IPS DF 19.7 (cell line): ENCODE results near the gene PLEKHO1.
"Not testable (repeated sequence)": the region's sequence is repeated elsewhere in the genome, so short reads cannot be mapped to it uniquely, and the experiment has no call there.

Source experiments
- DNase-seq: peaks from one replicate; pipeline ENCODE4 v3.0.0-alpha.2; 2013; ENCODE audit warnings: low read depth, low spot score

The PLEKHO1 gene, protein sequence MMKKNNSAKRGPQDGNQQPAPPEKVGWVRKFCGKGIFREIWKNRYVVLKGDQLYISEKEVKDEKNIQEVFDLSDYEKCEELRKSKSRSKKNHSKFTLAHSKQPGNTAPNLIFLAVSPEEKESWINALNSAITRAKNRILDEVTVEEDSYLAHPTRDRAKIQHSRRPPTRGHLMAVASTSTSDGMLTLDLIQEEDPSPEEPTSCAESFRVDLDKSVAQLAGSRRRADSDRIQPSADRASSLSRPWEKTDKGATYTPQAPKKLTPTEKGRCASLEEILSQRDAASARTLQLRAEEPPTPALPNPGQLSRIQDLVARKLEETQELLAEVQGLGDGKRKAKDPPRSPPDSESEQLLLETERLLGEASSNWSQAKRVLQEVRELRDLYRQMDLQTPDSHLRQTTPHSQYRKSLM

DNA sequence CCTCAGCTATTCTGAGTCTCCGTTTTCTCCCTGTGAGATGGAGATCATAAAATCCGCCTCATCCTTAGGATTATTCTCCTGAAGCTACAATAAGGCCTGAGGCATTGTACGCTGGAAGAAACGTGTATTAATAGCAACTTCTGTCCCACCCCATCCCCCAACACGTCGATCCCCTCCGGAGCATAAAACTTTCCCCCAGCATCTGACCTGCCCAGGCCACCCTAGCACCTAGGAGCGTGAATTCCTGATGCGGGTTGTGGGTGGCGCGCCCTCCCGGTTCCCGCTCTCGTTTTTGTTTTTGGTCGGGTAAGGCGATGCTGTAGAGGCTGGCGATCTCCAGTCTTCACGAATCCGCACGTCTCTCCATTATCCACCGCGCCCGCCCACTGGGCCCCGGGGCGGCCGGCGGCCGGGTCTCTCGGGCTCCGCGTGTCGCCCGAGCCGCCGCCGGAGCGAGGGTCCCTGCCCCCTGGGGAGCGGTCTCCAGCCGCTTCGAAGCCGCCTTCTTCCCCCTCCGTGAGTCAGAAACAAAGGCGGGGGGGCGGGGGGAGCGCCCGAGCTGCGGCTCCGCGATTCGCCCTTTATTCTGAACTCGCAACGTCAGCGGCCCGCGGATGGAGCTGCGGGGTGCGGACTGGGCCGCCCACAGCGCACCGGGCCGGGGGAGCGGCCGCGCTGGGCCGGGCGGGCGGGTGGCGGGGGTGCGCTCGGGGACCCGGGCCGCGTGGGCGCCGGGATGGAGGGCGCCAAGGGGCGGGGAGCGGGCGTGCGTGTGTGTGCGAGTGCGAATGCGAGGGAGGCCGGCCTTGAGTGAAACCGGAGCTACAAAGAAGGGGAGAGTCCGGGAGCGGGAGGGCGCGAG is at the start of gene PLEKHO1:
Gene PLEKHO1, plus strand, starts transcription at position 646 of the 862 bp plus-strand sequence. CDS start 342 bp downstream, outside the sequence.
- DNase-seq = no peak

DNA sequence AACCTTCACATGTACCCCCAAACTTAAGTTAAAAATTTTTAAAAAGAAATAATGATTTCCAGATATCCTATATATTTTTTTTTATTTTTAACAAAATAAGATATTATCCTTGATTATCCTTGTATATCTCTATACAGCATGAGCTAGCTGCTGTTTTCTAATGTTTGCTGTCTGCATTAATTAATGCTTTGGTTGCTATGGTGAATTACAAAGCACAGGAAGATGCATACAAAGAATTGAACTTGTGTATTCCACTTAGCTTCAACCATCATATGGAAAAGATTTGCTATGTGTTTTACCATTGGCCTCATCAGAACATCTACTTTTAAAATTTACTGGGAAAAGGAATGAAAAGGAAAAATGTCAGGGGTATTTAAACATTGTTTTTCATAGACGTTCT is 46.7 kb upstream of the PLEKHO1 start:
- DNase-seq = no peak

DNA sequence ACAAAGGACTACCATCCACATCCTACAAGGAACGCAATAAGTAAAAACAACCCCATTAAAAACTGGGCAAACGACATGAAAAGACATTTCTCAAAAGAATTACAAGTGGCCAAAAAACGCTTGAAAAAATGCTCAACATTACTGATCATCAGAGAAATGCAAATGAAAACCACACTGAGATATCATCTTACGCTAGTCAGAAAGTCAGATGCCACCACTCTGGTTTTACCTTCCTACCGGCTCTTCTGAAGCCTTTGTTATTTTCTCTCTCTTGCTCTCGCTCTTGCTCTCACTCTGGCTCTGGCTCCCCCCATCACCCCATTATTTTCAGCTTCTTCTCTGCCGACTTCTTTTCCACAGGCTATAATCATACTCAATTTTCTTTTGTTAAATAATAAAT is 43.4 kb upstream of the PLEKHO1 start:
- DNase-seq = no peak

DNA sequence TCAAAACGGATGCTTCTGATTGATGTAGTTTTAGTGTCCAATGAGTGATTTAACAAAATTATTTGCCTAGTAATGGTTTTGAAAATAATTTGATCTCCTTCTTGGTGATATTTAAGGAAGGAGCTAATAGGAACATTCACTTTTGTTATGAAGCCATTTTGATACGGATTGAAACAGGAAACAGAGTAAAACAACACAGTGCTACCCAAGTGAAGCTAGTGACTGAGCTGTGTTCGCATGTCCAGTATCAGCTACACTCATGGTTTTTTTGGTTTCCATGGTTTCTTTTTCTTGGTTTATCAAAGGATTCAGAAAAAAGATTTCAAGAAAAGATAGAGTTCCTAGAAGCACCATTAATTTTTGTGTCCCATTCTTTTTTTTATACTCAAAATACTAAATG is 40.1 kb upstream of the PLEKHO1 start:
- no peak for DNase-seq

DNA sequence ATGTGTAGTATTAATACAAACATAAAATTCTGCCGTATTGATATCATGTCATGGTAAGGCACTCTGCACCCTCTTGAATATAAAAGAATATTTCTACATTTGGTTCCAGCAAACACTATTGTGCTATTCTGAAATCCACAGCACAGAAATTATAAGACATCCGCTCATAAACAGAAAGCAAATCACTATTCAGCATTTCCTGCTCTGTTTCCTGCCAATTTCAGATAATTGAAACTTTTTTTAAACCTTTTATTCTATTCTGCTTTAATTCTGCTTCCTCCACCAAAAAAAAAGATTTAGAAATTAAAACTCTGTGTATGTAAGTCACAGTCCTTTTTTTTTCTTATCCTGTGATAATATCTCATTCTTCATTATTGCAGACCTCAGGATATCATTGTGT is 39.6 kb upstream of the PLEKHO1 start:
- DNase-seq = no peak

DNA sequence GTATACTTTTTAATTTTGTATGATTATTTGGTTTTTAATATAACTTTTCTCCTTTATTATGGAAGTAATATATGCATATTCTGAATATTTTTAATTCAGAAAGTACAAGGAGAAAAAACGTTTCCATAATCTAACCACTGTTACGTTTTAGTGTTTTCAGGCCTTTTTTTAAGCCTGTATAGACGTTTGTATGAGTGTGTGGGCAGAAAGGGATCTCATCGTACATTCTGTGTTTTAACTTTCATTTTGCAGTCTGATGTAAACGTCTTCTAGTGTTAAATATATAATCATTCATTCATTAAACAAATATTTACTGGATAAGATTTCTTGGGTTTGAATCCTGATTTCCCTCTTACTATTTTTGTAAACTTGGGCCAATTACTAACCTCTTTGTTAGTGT is 38.0 kb upstream of the PLEKHO1 start:
- DNase-seq = no peak

DNA sequence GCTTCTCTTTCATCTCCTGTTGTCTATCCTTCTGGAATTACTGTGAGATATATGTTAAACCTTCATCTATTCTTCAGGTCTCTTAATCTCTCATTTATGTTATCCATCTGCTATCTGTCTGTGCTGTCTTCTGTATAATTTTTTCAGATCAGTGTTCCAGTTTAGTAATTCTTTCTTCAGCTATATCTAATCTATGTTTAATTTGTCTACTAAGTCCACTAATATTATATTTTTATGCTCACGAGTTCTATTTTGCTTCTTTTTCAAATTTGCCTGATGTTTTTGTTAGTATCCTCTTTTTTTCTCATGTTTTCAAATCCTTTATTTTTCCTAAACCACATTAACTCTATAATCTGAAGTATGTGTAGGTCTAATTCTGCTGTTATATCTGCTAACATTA is 34.6 kb upstream of the PLEKHO1 start:
- no peak for DNase-seq

DNA sequence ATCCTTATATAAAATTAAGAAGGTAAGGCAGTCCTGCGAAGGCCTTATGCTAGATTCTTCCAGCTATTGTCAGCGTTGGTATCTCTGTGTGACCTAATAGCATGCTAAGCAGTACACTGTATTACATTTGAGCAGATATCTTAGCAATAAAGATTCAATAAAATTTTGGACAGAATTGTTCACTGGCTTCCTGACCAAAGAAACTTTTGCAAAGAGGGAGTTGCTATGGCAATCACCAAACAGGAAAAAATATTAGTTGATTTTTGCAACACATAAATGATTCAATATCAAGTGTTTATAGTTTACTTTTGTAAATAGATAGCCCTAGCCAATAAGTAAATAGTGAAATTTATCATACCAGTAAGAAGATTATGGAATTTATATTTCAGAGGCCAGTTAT is 31.0 kb upstream of the PLEKHO1 start:
- no peak for DNase-seq

DNA sequence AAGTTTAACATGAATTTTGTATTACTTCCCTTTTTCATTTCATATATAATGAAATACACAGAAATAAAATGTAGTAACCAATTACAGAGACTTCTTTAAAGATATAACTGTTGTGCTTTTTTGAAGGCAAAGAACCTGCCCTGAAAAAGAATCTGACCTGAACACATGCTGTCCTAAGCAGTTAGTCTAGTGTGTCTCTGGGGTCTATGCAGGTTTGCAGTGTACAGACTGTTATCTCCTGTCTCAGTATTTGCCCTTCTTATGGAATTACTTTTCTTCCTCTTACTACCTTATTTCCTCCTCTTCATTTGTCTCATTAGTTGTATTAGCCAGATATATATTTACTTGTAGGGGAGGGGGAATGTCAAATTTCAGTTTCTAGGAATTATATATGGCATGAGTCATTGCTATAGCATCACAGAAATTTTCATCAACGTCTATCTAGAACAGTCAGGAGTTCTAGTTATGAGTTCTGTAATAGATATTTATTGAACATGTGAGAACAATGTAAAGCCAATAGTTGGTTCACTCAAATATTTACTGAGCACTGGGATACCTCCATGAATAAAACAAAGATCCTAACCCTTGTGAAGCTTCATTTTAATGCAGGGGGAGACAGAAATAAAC is 28.4 kb upstream of the PLEKHO1 start:
- no peak for DNase-seq

DNA sequence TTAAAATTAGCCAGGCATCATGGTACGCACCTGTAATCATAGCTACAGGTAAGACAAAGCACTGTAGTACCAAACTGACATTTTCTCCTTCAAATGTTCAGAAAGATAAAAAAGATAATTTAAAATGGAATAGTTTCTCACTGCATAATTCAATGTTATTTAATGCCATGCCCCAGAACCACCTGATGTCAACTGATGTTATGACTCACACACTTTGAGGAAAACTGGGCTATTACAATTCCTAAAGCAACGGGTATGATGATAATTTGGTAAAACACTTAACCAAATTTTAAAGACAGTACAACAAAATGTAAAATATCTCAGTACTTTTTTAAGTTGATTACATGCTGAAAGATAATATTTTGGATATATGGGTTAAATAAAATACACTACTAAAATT is 22.9 kb upstream of the PLEKHO1 start:
- no peak for DNase-seq

DNA sequence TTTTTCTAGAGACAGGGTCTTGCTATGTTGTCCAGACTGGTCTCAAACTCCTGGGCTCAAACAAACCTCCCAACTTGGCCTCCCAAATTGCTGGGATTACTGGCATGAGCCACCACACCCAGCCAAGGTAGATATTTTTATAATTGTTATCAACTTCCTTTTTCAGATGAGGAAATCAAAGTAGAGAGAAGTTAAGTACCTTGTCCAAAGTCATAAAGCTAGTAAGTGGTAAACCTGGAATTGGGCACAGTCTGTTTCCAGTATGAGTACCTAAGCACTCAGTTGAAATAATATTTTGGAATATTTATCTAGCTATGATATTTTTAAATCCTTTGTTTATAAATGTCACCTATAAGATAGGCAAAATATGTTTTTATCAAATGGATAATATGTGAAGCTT is 22.3 kb upstream of the PLEKHO1 start:
- no peak for DNase-seq

DNA sequence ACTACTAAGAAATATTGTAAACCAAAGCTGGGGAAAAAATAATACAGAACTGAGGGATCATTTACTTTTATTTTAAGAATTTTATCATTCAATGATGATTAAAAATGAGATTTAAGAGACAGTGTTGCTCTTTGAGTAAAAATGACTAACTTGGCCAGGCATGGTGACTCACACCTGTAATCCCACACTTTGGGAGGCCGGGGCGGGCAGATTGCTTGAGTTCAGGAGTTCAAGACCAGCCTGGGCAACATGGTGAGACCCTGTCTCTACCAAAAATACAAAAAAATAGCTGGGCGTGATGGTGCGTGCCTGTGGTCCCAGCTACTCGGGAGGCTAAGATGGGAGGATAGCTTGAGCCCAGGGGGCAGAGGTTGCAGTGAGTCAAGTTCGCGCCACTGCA is 21.8 kb upstream of the PLEKHO1 start:
- no peak for DNase-seq

DNA sequence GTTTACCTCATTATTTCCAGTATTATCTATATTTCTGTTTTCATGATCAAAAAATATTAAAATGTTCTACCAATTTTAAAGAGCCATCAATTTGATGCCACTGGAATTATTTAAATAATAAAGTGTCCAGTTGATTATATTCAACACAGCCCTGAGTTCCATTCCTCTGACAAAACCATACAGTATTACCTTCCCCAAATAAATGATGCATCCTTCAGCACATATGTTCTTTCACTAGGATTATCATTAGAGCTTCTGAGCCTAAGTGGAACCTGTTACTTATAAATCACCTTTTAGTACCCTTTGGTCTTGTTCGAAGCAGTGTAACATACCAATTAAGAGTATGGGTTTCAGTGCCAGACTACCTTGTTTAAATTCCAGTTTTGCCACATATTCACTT is 17.3 kb upstream of the PLEKHO1 start:
- DNase-seq = no peak

DNA sequence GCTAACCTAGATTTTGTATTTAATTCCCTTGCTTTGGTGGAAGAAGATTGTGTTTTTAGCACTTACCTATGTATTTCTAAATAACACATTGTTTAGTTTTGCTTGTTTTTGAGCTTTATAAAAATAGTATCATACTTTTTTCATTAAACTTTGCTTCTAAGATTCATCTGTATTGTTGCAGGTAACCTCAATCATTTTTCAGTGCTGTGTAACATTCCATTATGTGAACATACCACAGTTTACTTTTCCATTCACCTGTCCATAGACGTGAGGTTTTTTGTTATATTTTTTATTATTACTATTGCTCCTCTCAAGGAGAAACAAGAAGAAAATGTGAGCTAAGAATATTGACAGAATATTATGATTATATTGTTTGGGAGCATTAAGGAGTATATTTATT is 15.2 kb upstream of the PLEKHO1 start:
- DNase-seq = no peak

DNA sequence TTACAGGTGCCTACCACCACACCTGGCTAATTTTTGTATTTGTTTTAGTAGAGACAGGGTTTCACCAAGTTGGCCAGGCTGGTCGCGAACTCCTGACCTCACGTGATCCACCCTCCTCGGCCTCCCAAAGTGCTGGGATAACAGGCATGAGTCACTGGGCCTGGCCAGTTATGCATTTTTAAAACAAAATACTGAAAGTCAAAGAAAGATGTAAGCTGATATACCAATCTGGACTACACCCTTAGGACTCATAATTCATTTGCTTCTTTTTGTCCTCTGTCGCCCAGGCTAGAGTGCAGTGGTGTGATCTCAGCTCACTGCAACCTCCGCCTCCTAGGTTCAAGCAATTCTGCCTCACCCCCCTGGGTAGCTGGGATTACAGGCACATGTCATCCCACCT is 14.3 kb upstream of the PLEKHO1 start:
- DNase-seq = not testable (repeated sequence)

DNA sequence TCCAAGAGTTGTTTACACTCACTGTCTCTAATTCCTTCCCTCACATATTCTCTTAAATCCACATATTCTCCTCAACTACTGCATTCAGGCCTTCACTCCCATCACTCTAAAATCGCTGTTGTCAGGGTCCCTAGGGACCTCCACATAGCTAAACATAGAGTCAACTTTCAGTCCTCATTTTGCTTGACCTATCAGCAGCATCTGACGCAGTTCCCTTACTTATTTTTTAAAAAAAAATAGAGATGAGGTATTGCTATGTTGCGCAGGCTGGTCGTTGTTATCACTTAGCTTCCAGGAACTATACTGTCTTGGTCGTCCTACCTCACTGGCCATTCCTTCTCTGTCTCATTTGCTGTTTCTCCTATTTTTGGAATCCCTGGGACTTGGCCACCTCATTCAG is 11.7 kb upstream of the PLEKHO1 start:
- no peak for DNase-seq

DNA sequence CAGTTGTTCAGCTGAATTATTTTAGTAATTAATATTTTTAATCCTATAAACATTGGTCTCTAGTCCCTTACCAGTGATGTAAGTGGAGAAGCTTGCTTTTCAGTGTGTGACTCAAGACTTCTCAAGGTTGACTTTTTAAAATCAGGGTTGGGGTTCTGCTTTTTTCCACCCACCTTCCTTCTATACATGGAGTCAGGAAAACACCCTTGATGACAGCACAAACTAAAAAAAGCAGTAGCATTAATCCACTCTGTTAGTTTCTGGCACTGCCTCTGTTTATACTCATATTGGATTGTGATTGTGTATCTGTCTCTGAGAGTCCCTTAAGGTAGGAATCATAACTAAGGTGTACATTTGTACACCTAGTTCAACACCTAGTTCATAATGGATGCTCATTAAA is 8.3 kb upstream of the PLEKHO1 start:
- DNase-seq = no peak

DNA sequence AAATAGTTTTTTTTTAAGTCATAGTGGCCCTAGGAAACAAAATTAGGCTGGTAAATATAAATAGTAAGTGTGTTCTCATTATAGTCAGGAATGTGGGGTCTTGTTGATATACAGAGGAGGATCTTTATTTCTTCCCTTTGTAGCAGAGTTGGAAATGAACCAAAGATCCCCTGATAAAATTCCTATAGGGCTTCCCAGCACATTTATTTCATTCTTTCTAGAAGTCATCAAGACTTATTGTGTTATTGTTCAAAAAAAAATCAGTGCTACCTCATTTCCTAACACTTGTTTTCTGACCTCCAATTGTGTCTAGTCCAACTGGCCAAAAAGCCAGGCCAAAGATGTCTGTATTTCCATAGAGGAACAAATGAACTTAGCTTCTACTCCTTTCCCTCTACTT is 7.6 kb upstream of the PLEKHO1 start:
- DNase-seq = no peak

DNA sequence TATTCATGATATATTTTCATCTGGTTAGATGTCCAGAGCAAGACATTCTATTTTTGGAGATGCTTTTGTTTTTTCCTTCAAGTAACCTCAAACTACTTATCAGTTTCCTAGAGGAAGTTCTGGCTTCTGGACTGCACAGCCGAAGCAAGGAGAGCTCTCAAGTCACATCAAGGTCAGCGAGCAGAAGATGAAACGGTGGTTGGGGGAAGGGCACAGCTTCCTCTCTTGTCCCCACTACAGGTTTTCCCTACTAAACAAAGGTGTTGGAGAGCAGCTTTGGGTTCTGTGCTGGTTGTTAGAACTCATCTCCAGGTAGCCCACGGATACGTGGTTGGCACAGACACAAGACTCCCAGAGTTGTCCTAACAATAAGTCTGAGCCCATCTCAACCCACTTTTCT is 5.1 kb upstream of the PLEKHO1 start:
- DNase-seq = no peak

DNA sequence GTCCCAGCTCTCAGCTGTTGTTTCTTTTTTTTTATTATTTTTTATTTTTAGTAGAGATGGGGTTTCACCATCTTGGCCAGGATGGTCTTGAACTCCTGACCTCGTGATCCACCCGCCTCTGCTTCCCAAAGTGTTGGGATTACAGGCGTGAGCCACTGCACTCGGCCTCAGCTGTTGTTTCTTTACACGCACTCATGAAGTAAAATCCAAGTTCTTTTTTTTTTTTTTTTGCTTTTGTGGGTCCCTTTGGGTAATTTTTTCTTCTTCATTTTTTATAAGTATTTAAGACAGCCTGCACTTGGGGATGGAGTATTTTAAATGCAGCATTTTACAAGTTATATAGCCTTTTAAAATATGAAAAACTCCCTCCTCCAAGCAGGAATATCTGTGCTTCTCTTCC is 3.7 kb upstream of the PLEKHO1 start:
- not testable (repeated sequence) for DNase-seq

DNA sequence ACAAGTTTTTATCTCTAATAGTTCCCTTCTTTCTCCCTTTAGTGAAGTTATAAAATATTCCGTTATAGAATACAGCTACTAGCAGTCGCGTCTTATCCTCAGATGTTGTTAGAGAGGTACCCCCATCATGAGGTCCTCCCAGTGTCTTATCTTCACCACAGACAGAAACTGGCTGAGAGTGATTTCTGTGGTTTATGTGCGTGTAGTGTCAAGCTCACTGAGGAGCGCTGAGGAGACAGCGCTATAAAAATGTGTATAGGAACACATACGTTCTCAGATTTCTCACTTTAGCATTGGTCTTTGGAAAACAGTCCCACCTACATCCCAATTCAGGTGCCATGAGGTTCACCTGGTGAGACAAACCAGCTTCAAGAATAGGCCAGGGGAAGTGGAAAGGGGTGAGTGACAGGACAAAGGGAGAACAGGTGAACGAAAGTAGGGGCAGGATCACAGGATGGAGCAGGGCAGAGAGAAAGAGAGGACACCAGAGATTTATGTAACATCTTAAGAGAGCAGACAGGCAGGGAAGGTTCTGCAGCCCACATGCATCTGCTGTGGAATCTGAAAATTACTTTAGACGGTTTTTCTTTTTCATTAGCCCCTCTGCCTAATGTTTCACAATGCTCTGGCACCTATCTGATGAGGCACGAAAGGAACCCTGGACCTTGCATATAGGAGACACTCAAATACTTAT is 2.7 kb upstream of the PLEKHO1 start:
- DNase-seq = no peak

DNA sequence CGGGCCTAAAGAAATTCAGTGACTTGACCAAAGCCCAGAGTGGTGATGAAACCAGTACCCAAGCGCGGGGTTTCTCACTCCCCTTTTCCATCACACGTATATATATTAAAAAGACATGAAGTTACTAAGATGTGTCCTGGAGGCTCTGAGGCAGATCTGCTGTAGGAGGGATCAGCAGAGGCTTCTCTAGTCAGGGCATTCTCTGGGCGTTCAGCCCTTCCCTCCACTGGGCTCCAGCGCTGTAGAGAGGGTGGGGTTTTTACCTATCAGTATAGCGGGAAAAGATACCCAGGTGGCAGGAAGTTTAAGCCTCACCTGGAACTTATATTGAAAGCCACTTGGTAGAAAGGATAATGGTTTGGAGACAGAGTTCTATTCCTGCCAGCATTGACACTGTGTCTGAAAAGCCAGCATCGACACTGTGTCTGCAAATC is 862 bp upstream of the PLEKHO1 start:
- no peak for DNase-seq
